PC-9 (cell line): ENCODE results near the gene SHANK1. TPM values are rescaled to one million over a fixed set of nuclear protein-coding genes. Genes with fewer than 3 reads are reported as not detected.

Source experiments
- BruUV-seq: library from RNA; stranded (reverse); fragments of 400-500 nt; replicated peaks from 2 replicates; lab custom pipeline; 2021; lab: Mats Ljungman, UMichigan
- CTCF ChIA-PET: fragments of 300-600 bp; sonication (Branson Sonifier 250); formaldehyde crosslinking; loops from one replicate; lab custom pipeline; 2022; ENCODE audit warnings: antibody characterized with exemption; lab: Charles Lee
- POLR2A ChIA-PET: fragments of 300-600 bp; sonication (Branson Sonifier 250); formaldehyde crosslinking; loops from one replicate; lab custom pipeline; 2022; ENCODE audit warnings: antibody characterized with exemption; ENCODE audit not compliant: unreplicated experiment; lab: Charles Lee
- DNase-seq, 2 experiments: peaks; one replicate each; pipeline versions ENCODE4 v3.0.0 to v3.0.0-alpha.2; 2015 to 2022; ENCODE audit warnings: mixed read lengths in 1 of 2
- H2AFZ ChIP-seq: fragments of 200-600 bp; sonication (generic); 2 replicates; pipeline ENCODE4 v1.8.1; 2017; ENCODE audit warnings: antibody characterized with exemption
- H3F3A ChIP-seq: fragments of 200-600 bp; sonication (generic); 2 replicates; pipeline ENCODE4 v1.8.1; 2017; ENCODE audit warnings: antibody characterized with exemption, mild to moderate bottlenecking, low read depth; ENCODE audit not compliant: insufficient read depth
- H3K27ac ChIP-seq: fragments of 200-600 bp; sonication (generic); 2 replicates; pipeline ENCODE4 v1.6.1; 2016; ENCODE audit warnings: mixed run types
- H3K27me3 ChIP-seq: fragments of 200-600 bp; sonication (generic); 2 replicates; pipeline ENCODE4 v1.6.1; 2016; ENCODE audit warnings: low read depth, mixed run types; ENCODE audit not compliant: insufficient read depth
- H3K36me3 ChIP-seq: fragments of 200-600 bp; sonication (generic); 2 replicates; pipeline ENCODE4 v1.6.1; 2016; ENCODE audit warnings: low read depth, mixed run types
- H3K4me1 ChIP-seq: fragments of 200-600 bp; sonication (generic); replicated peaks from 2 replicates; pipeline ENCODE4 v1.6.1; 2016; ENCODE audit warnings: mixed run types; ENCODE audit not compliant: insufficient read depth
- H3K4me2 ChIP-seq: fragments of 200-600 bp; sonication (generic); 2 replicates; pipeline ENCODE4 v1.6.1; 2017; ENCODE audit warnings: mixed run types
- H3K4me3 ChIP-seq: fragments of 200-600 bp; sonication (generic); 2 replicates; pipeline ENCODE4 v1.6.1; 2016; ENCODE audit warnings: mixed run types
- H3K79me2 ChIP-seq: fragments of 200-600 bp; sonication (generic); 2 replicates; pipeline ENCODE4 v1.6.1; 2017; ENCODE audit warnings: low read depth, mixed run types
- H3K9me2 ChIP-seq: fragments of 200-600 bp; sonication (generic); 2 replicates; pipeline ENCODE4 v1.8.1; 2017; ENCODE audit warnings: mild to moderate bottlenecking; ENCODE audit not compliant: insufficient read depth
- H3K9me3 ChIP-seq: fragments of 200-600 bp; sonication (generic); 2 replicates; pipeline ENCODE4 v1.8.1; 2016; ENCODE audit warnings: low read depth; ENCODE audit not compliant: insufficient read depth
- H4K20me1 ChIP-seq: fragments of 200-600 bp; sonication (generic); 2 replicates; pipeline ENCODE4 v1.8.1; 2017; ENCODE audit not compliant: insufficient read depth
- EZH2 ChIP-seq: fragments of 200-600 bp; sonication (generic); IDR thresholded peaks from 2 replicates; pipeline ENCODE4 v1.8.0; 2017; ENCODE audit warnings: antibody characterized with exemption, low read depth
- intact Hi-C: fragments of 100-400 bp; cut with micrococcal nuclease; formaldehyde crosslinking; loops from one replicate; pipeline ENCODE4 v1.10.0; 2022; ENCODE audit not compliant: unreplicated experiment
- total RNA-seq: library from RNA; stranded (reverse); gene quantifications from 2 replicates; pipeline ENCODE4 v1.2.3, GENCODE V29; 2021
- TF ChIP-seq, protein P1 (sequence below): fragments of 200-600 bp; sonication (generic); conservative IDR thresholded peaks from 2 replicates; pipeline ENCODE4 v1.6.1; 2017; ENCODE audit warnings: mixed run types, antibody characterized with exemption, mild to moderate bottlenecking, moderate library complexity

The SHANK1 gene
- total RNA-seq, 1 experiment from 2014 or later: not detected

DNA sequence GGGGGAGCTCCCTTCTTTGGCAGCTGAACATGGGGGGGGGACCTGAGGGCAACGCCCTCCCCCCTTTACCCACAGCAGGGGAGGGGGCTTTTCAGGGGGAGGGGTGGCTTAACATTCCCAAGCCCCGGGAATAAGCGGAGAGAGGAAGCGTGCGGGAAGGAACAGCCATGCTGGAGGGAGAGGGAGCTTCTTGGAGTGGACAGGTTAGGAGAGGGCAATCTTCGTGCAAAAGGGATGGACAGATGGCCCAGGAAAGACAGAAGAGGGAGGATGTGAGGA lies 59.6 kb downstream of the SHANK1 start:
- Histone ChIP-seq H3K79me2 (no peaks in the 10 kb centered on the region), H3K27ac (no peak overlapping the region), H3K9me3 (no peaks in the 10 kb centered on the region; the same call in 1 of the 2 replicates), H3K4me2 (no peak overlapping the region), H3K36me3 (no peaks in the 10 kb centered on the region), H3K4me1 (no peaks in the 10 kb centered on the region), H3K27me3 (peaks cover 66% of the 10 kb centered on the region), H3K4me3 (no peak overlapping the region), H3F3A (no peaks in the 10 kb centered on the region), H4K20me1 (no peaks in the 10 kb centered on the region), H3K9me2 (no peaks in the 10 kb centered on the region), H2AFZ (no peak overlapping the region)
- no TSS peak for BruUV-seq
- CTCF ChIA-PET: no interaction called here
- no peak for TF ChIP-seq EZH2
- DNase-seq: no peak
- intact Hi-C loops: no loop called here
- POLR2A ChIA-PET: no interaction called here

DNA sequence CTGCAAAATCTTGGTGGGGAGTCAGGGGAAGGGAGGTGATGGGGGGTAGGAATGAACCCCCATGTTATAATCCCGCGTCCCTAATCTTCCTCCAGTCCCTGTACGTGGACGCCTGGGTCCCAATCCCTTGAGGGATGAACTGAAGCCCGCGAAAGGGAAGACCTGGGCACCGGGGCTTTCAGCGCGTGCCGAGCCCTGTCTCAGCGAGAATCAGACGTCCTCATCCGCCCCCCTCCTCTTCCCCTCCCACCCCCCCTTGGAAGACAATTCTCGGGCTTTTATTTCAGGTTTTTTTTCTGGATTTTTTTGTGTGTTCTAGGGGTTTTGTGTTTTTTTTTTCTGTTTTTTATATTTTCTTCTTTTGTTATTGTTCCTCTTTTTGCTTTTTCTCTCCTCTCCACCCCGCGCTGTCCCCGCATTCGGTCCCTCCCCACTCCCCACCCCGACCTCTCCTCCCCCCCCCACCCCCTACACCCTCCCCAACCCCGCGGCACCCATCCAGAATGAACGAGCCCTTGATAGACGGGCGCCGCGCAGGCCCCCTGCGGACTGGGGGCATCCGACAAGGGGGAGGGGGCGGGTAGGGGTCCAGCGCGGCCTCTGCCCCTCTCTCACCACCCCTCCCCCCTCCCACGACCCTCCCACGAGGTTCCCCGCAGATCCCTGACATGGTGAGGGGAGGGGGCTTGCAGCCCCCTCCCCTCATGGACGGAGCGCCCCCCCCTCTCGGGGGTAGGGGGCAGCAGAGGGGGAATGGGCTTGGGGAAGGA lies 60.1 kb downstream of the SHANK1 start:
- Histone ChIP-seq H3K4me3 (no peak overlapping the region), H3K27ac (no peak overlapping the region)

DNA sequence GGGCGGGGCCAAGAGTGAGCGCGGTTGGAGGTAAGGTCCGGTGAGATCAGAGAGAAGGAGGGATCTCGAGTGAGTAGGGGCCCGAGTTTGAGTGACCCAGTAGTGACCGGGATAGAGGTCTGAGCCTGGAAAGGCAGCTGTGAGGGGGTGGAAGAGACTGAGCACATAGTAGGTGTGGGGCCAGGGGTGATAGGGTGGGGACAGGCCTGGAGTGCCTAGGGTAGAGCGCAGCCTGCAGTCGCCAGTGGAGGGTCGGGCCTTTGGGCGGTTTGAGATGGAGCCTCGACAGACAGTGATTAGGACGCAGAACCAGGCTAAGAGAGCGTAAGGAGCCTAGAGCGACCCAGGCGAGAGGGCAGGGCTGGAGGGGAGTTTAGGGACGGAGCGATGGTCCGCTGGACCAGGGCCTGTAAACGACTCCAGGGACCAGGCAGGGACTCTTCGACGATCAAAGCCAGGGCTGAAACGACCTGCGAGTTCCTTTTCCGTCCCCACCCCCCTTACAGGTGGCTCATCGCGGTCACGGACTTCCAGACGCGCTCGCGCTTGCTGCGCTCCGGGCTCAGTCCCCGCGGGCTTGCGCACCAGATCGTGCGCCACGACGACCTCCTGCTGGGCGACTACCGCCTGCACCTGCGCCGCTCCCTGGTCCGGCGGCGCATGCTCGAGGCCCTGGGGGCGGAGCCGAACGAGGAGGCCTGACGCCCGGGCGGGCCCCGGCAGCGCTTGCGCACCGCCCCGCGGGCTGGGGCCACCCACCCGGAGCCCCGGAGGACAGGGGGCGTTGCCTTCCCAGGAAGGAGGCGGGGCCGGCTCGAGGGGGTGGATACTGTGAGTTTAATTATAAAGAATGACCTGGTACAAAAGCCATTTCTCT lies 60.9 kb downstream of the SHANK1 start:
- ChIA-PET CTCF (no interaction called here), POLR2A (no interaction called here)
- H3K4me3 ChIP-seq: no peak overlapping the region
- H3K9me2 ChIP-seq: no peaks in the 10 kb centered on the region
- no peaks in the 10 kb centered on the region for H3F3A ChIP-seq
- H3K79me2 ChIP-seq: no peaks in the 10 kb centered on the region
- no peaks in the 10 kb centered on the region; the same call in 1 of the 2 replicates for H3K9me3 ChIP-seq
- intact Hi-C loops: no loop called here
- no TSS peak for BruUV-seq
- H3K27ac ChIP-seq: no peak overlapping the region
- no peak overlapping the region for H3K4me2 ChIP-seq
- no peaks in the 10 kb centered on the region for H3K4me1 ChIP-seq
- DNase-seq: no peak
- H4K20me1 ChIP-seq: no peaks in the 10 kb centered on the region
- peaks cover 72% of the 10 kb centered on the region for H3K27me3 ChIP-seq
- H2AFZ ChIP-seq: no peak overlapping the region
- H3K36me3 ChIP-seq: no peaks in the 10 kb centered on the region
- no peak for TF ChIP-seq EZH2
- TF ChIP-seq, protein P1, sequence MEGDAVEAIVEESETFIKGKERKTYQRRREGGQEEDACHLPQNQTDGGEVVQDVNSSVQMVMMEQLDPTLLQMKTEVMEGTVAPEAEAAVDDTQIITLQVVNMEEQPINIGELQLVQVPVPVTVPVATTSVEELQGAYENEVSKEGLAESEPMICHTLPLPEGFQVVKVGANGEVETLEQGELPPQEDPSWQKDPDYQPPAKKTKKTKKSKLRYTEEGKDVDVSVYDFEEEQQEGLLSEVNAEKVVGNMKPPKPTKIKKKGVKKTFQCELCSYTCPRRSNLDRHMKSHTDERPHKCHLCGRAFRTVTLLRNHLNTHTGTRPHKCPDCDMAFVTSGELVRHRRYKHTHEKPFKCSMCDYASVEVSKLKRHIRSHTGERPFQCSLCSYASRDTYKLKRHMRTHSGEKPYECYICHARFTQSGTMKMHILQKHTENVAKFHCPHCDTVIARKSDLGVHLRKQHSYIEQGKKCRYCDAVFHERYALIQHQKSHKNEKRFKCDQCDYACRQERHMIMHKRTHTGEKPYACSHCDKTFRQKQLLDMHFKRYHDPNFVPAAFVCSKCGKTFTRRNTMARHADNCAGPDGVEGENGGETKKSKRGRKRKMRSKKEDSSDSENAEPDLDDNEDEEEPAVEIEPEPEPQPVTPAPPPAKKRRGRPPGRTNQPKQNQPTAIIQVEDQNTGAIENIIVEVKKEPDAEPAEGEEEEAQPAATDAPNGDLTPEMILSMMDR: no peak

More for the DNA sequence above, 60.1 kb downstream of the SHANK1 start:
- DNase-seq: no peak
- Histone ChIP-seq H3K79me2 (no peaks in the 10 kb centered on the region), H2AFZ (no peak overlapping the region), H3K4me1 (no peaks in the 10 kb centered on the region), H4K20me1 (no peaks in the 10 kb centered on the region), H3F3A (no peaks in the 10 kb centered on the region), H3K9me2 (no peaks in the 10 kb centered on the region), H3K27me3 (peaks cover 66% of the 10 kb centered on the region), H3K9me3 (no peaks in the 10 kb centered on the region; the same call in 1 of the 2 replicates), H3K36me3 (no peaks in the 10 kb centered on the region), H3K4me2 (no peak overlapping the region)
- no TSS peak for BruUV-seq
- TF ChIP-seq, protein P1: no peak
- TF ChIP-seq EZH2: no peak
- intact Hi-C loops: no loop called here
- ChIA-PET CTCF (no interaction called here), POLR2A (no interaction called here)
